ENCODE data around the gene AJM1.
"Not testable (repeated sequence)": the region's sequence is repeated elsewhere in the genome, so short reads cannot be mapped to it uniquely, and the experiment has no call there.

DNA sequence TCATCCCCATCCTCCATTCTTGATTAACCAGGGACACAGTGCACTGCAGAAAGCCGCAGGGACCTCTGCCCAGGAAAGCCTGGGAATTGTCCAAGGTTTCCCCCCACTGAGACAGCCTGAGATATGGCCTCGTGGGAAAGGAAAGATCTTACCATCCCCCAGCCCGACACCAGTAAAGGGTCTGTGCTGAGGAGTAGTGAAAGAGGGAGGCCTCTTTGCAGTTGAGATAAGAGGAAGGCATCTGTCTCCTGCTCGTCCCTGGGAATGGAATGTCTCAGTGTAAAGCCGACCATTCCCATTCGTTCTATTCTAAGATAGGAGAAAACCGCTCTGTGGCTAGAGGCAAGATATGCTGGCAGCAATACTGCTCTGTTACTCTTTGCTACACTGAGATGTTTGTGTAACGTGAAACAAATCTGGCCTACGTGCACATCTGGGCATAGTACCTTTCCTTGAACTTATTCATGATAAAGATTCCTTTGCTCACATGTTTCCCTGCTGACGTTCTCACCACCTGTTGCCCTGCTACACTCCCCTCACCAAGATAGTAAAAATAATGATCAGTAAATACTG is 45.4 kb upstream of the AJM1 start:
- TF ChIP-seq, protein P1, sequence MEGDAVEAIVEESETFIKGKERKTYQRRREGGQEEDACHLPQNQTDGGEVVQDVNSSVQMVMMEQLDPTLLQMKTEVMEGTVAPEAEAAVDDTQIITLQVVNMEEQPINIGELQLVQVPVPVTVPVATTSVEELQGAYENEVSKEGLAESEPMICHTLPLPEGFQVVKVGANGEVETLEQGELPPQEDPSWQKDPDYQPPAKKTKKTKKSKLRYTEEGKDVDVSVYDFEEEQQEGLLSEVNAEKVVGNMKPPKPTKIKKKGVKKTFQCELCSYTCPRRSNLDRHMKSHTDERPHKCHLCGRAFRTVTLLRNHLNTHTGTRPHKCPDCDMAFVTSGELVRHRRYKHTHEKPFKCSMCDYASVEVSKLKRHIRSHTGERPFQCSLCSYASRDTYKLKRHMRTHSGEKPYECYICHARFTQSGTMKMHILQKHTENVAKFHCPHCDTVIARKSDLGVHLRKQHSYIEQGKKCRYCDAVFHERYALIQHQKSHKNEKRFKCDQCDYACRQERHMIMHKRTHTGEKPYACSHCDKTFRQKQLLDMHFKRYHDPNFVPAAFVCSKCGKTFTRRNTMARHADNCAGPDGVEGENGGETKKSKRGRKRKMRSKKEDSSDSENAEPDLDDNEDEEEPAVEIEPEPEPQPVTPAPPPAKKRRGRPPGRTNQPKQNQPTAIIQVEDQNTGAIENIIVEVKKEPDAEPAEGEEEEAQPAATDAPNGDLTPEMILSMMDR (IDR thresholded peaks at IDR 0.05): not testable (repeated sequence)
- peak; percentile 80 for TF ChIP-seq POLR2AphosphoS5 (IDR thresholded peaks at IDR 0.05)

Measured in prostate gland (tissue), 2 donors.